ENCODE measurements around the gene FXN.
A peak's percentile ranks its signal among the peaks of the same experiment; 100 is the strongest.

The FXN gene

DNA sequence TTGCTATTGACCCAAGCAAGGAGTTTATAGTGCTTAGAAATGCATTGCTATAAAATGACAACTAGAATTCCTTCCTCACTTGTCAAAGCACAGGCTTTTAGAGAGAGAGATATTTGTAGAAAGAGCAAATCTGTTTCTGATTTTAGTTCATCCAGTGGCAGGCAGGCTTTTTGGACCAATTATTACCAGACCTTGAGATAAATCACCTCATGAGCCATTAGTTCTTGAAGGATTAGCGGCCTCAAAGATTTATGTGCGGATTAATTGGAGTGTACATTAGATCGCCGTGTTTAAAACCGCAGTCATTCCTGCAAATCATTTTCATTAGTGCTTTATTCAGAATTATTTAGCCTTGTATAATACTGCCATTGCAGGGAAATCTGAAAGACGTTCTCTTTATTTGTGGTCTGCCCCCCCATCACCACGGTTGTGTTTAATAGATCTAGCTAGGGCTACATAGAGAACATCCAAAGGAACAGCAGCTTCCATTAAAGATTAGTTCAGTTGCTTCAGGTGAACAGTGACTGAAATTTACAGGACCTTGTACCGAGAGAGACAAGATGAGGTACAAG, 109.7 kb downstream of the FXN start:
- DNase-seq, result no peak

DNA sequence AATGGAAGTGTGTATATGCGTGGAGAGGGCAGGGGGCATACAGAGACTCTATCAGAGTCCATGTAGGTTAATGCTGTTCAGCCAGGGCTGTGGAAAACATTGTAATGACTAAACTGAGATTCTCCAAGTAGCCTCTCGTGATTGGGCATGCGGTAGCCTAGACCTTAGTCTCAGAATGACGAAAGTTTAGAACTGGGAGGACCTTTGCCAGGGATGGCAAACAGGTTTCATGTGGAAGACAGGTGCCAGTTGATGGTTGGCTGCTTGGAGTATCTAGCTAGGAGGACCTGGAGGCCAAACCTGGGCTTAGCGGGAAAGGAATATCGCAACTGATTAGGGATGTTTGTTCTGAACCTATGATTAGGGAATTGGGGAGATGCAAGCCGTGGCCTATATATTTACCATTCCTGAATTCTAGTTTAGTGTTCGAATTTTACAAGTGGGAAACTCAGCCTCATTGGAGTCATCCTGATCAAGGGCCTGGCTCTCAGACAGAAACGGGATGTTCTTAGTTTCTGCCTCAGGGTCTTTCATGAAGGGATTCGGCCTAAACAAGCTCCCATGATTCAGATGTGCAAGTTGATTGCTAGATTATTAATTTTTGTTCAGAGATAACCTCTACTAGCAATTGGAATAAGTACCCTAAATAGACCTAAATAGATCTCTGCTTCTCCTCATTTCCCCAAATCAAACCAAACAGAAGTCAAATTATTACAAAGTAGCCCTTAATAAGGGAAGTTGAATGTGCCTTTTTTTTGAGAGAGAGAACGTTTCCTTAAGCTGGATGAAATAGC, 111.7 kb downstream of the FXN start:
- DNase-seq, result no peak

DNA sequence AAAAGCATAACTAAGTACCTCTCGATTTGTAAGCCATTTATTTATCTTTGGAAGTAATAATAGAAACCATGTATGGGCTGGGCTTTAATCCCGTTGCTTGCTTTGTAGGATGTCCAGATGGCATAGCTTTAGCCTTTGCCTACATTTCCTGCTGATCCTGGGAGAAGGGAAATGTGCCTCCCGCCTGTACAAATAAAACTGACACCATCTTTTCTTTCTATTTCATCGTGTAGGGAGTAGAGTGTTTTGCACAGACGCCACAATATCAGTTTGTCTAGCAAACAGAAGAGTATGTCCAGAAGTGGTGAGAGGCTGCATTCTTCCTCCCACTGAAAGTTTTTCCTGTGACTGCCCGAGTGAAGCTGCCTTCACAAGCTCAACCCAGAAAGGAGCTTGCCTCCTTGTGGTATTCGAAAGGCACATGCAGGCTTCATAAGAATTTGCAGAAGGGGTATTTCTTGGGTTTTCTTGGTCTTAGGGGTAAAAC, 113.8 kb downstream of the FXN start:
- peak; percentile 11 for DNase-seq
